Astrocyte (in vitro differentiated cells and primary cell): Measurements from ENCODE around the gene COL5A3.

Source experiments
- EZH2 ChIP-seq: IDR thresholded peaks from 2 replicates; pipeline ENCODE4 v1.6.1; 2012; ENCODE audit warnings: mild to moderate bottlenecking, low read length, inconsistent platforms; ENCODE audit not compliant: insufficient read depth
- TF ChIP-seq, protein P1 (sequence below): IDR thresholded peaks from 2 replicates; pipeline ENCODE4 v1.5.1; 2011; ENCODE audit warnings: low read depth, mild to moderate bottlenecking, inconsistent platforms, low read length, moderate library complexity; ENCODE audit not compliant: insufficient read depth

DNA sequence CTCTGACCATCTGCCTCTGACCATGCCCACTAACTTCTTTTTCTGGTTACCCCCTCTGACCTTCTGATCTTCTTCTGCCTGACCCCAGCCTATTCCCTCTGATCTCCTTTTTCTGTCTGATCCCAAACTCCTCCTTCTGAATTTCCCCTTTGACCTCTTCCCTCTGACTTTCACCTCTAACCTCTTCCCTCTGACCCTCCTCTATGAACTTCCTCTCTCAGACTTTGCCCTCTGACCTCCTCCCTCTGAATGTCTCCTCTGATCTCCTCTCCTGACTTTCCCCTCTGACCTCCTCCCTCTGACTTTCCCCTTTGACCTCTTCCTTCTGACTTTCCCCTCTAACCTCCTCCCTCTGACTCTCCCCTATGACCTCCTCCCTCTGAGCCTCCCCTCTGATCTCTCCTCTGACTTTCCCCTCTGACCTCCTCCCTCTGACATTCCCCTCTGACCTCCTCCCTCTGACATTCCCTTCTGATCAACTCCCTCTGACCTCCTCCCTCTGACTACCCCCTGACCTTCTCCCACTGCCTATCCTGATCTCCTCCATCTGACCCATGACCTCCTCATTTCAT is 3.5 kb downstream of the COL5A3 start:
- TF ChIP-seq, protein P1, sequence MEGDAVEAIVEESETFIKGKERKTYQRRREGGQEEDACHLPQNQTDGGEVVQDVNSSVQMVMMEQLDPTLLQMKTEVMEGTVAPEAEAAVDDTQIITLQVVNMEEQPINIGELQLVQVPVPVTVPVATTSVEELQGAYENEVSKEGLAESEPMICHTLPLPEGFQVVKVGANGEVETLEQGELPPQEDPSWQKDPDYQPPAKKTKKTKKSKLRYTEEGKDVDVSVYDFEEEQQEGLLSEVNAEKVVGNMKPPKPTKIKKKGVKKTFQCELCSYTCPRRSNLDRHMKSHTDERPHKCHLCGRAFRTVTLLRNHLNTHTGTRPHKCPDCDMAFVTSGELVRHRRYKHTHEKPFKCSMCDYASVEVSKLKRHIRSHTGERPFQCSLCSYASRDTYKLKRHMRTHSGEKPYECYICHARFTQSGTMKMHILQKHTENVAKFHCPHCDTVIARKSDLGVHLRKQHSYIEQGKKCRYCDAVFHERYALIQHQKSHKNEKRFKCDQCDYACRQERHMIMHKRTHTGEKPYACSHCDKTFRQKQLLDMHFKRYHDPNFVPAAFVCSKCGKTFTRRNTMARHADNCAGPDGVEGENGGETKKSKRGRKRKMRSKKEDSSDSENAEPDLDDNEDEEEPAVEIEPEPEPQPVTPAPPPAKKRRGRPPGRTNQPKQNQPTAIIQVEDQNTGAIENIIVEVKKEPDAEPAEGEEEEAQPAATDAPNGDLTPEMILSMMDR = no peak
- TF ChIP-seq EZH2 = no peak
